GM18519 (cell line): Measurements from ENCODE around the gene ADGB.
A peak's percentile ranks its signal among the peaks of the same experiment; 100 is the strongest.
"Not testable (repeated sequence)": the region's sequence is repeated elsewhere in the genome, so short reads cannot be mapped to it uniquely, and the experiment has no call there.

Experiments used
- ATAC-seq: cut with Tn5 transposase; IDR thresholded peaks from one replicate; pipeline ENCODE4 v1.9.1; 2021; ENCODE audit warnings: mild to moderate bottlenecking, moderate library complexity; ENCODE audit not compliant: unreplicated experiment, low FRiP score

Gene ADGB

GRCh38 chr6:146598772-146599405 lies at the start of gene ADGB:
ADGB (plus strand) TSS chr6:146598972; CDS start chr6:146599041, 69 bp downstream.
- ATAC-seq, result peak; percentile 37

DNA sequence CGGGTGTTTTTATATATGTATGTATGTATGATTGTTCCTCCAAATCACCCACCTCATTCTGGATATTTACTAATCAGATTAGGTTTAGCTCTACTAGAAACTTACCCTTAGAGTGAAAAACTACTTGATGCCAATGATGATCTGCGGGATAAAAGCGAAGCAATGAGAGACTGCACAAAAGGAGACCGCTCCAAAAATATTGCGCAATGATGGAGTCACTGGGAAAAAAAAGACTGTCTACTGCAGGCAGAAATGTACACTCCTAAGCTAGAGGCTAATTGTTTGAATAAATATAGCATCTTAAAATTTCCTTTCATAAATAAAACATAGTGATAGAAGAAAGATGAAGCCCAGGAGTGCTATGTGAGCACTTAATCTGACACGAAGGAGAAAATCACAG lies 47.9 kb upstream of the ADGB start:
- no peak for ATAC-seq

GRCh38 chr6:146551545-146551944 lies 47.2 kb upstream of the ADGB start:
- no peak for ATAC-seq

DNA sequence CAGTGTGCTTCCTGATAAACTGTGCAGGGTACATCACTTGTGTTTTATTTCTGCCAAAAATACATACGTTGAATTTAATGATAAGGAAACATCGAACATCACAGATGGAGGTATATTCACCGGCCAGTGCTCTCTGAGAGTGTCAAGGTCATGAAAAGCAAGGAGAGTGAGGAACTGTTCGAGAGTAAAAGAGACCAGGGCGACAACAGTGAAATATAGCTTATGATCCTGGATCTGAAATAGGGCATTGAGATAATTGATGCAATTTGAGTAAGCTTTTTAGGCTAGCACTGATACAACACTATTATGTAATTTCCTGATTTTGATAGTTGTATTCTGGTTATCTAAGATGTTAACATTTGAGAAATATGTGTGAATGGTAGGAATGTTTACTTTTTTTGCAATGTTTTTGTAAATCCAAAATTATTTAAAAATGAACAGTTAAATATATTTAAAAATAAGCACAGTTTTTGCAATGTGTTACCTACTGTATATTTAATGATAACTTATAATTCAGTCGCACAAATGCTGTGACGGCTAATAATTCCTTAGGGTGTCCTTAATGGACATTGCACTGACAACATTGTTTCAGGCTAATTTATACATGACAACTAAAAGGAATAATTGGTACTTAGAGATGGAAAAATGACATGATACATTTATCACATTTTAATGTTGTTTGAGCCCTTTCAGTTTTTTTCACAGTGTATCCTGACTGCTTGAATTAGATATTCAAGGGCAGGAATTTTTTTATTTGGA lies 45.2 kb upstream of the ADGB start:
- ATAC-seq, result no peak

DNA sequence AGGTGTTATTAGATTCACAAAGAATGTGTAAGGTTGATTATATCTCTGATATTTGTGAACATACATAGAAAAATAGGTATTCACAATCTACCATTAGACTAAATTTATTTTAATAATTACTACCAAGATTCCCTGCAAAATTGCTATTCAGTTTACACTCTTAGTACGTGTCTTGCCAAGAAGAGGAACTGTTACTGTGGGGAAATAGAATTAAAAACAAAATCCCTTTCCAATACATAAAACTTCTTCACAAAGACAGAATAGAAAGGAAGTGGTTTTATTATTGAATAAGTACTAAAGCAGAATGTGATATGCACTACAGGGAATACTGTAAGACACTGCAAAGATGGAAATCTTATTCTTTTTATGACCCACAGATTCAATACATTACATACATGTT lies 38.2 kb upstream of the ADGB start:
- ATAC-seq, result no peak

GRCh38 chr6:146566661-146567060 lies 32.1 kb upstream of the ADGB start:
- ATAC-seq, result not testable (repeated sequence)

DNA sequence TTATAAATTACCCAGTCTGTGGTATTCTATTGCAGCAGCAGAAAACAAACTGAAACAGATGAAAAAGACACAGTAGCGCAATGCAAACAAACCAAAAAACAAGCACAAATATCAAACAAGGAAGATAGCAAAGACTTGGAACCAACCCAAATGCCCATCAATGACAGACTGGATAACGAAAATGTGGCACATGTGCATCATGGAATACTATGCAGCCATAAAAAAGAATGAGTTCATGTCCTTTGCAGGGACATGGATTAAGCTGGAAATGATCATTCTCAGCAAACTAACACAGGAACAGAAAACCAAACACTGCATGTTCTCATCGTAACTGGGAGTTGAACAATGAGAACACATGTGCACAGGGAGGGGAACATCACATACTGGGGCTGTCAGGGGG lies 30.2 kb upstream of the ADGB start:
- not testable (repeated sequence) for ATAC-seq

- no peak for ATAC-seq
Observed at GRCh38 chr6:146574211-146574610, 24.6 kb upstream of the ADGB start.

DNA sequence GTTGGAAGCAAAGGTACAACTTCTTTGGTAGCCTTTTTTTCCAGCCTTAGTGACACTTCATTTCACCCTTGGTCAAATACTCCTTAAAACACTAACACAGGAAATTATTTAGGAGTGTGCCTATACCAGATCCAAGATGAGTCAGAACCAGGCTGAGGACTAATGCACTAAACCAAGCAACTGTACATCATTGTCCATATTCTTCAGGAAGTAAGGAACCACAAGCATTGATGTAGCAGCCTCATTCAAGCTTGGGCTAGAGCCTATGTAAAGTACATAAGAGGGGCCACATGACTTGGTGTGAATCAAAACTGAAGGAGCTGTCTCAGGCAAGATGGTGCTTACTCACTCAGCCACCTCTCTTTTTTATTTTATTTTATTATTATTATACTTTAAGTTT lies 20.7 kb upstream of the ADGB start:
- ATAC-seq, result no peak

GRCh38 chr6:146581968-146582367 lies 16.8 kb upstream of the ADGB start:
- ATAC-seq, result no peak

GRCh38 chr6:146582857-146583256 lies 15.9 kb upstream of the ADGB start:
- ATAC-seq, result no peak

- ATAC-seq, result no peak
Observed at GRCh38 chr6:146583966-146584365, 14.8 kb upstream of the ADGB start.

DNA sequence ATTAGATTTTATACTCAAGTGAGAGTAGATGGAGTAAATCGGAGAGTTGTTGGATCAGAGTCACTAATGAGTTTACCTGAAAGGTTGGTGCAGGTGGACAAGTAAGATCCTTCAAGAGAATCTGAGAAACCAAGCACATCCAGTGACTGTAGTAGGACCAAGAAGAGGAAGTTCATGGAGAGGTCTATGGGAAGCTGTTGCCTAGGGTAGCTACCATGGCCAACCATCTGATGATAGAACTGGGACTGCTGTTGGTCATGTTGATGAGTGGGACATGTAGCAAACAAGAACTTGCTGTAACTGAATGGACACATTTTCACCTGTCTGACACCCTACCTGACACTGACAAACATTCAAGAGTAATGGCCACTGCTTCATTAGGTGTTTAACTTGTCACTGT lies 11.3 kb upstream of the ADGB start:
- no peak for ATAC-seq

GRCh38 chr6:146590492-146590891 lies 8.3 kb upstream of the ADGB start:
- ATAC-seq, result no peak

DNA sequence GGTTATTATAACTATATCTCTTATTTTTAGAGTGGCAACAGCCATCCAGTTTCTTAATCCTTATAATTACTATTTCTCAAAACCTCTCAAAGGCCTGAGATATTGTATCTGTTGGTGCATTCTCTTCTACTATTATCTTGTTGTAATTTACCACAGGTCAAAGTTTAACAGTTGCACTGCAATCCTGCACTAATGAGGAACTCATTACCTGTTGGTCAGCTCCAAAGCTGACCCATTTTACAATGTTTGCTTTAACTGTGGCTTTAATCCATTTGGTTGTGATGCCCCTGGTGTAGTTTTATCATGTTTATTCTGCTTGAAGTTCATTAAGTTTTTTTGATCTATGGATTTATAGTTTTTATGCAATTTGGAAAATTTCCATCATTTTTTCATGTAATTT lies 6.3 kb upstream of the ADGB start:
- no peak for ATAC-seq

DNA sequence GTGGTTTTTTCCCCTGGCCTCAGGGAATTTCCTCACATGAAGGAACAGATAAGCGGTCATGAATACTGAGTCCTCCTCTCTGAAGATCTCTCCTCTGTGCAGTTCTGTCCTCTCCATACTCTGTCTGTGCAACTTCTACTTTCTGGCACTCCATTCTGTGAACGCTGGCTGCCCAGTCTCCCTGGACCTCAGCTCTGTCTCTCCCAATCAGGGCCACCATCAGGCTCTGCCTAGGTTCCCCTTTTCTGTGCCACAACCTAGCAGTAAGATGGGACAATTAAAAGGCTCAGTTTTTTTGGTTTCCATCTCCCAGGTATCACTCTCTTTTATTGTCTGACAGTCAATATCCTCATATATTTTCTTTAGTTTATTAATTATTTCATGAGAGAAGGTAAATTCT lies 4.8 kb upstream of the ADGB start:
- no peak for ATAC-seq

- no peak for ATAC-seq
Observed at GRCh38 chr6:146594495-146594894, 4.3 kb upstream of the ADGB start.

DNA sequence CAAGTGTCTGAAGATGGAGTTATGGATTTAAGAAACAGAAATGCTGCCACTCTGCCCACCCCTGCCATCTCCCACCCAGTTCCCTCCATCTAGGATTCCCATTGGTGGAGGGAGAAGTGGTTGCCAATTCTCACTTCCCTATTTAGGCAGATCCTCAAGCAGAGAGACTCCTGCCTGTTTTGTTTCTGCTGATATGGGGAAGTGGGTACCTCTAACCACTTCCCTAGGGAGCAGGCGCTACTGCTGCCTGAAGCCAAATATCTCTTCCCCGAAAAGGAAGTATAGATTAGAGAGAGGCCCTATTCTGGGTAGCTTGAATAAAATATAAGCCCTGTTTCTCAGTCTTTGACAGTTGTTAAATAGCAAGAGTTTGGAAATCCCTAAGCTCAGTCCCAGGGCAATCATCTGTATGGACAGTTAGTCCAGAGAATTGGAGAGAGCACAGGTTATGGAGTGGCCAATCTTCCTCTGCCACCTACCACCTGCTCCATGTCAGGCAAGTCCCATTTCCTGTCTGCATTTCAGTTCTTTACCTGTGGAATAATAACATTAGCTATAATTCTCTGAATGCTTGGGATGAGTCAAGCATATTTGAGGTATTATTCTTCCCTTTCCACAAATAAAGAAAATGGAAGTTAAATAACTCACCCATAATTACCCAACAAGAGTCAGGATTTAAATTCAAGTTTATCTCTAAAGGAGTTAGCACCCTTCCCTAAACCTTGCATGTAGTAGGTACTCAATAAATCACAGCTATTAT lies 2.6 kb upstream of the ADGB start:
- ATAC-seq, result no peak

DNA sequence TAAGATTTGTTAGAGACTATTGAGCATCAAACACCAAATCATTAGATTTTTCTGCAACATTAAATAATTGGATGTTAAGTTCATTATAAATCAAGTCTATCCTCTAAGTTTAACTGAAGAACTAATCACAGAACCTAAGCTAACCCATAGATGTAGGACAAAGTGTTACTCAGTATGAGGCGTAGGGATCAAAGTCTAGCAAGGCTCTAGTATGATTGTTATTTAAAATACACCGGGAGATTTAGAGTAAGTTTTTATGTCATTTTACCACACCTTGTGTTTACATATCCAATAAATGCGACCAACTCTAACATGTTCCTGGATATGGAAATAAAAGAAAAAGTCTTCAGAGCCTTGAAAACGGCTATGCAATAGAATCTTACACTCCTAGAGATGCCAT lies 2.6 kb downstream of the ADGB start:
- ATAC-seq, result no peak

- ATAC-seq, result no peak
Observed at GRCh38 chr6:146602526-146602925, 3.8 kb downstream of the ADGB start.

GRCh38 chr6:146613947-146614346 lies 15.2 kb downstream of the ADGB start:
- no peak for ATAC-seq

DNA sequence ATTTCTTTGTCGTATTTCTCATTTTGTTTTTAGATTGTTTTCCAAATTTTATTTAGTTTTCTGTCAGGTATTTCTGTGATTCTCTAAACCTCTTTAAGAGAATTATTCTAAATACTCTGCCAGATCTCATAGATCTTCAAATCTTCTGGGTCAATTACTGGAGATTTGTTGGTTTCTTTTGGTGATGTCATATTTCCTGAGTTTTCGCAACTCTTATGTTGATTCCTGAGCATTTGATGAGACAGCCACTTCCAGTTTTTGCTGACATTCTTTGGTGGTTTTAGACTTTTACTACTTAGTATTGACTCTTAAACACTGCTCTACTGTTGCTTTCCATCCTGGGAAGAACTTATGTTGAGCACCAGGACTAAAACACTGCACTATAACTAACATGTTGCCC lies 21.9 kb downstream of the ADGB start:
- no peak for ATAC-seq
